ENCODE measurements around the gene RHOB.

Gene RHOB

GRCh38 chr2:20439503-20439902 lies 7.4 kb upstream of the RHOB start:
- DNase-seq = no peak

- no peak for DNase-seq
Observed at GRCh38 chr2:20440001-20440560, 6.8 kb upstream of the RHOB start.

GRCh38 chr2:20443276-20443920 lies 3.5 kb upstream of the RHOB start:
- DNase-seq = no peak

GRCh38 chr2:20444101-20444992 lies 2.5 kb upstream of the RHOB start:
- DNase-seq = no peak

- DNase-seq = no peak
Observed at GRCh38 chr2:20444993-20445910, 1.6 kb upstream of the RHOB start.

GRCh38 chr2:20446255-20446916 lies 488 bp upstream of the RHOB start:
- no peak for DNase-seq

GRCh38 chr2:20447437-20448245 lies 767 bp downstream of the RHOB start:
- DNase-seq = no peak

GRCh38 chr2:20448246-20448976 lies 1.5 kb downstream of the RHOB start:
- DNase-seq = no peak

- DNase-seq = no peak
Observed at GRCh38 chr2:20448977-20449306, 2.1 kb downstream of the RHOB start.

GRCh38 chr2:20449501-20450200 lies 2.8 kb downstream of the RHOB start:
- no peak for DNase-seq

GRCh38 chr2:20450201-20450999 lies 3.5 kb downstream of the RHOB start:
- no peak for DNase-seq

GRCh38 chr2:20451000-20451290 lies 4.1 kb downstream of the RHOB start:
- no peak for DNase-seq

- DNase-seq = no peak
Observed at GRCh38 chr2:20451341-20451740, 4.5 kb downstream of the RHOB start.

- DNase-seq = no peak
Observed at GRCh38 chr2:20451761-20452499, 5.1 kb downstream of the RHOB start.

- DNase-seq = no peak
Observed at GRCh38 chr2:20452551-20452950, 5.7 kb downstream of the RHOB start.

- DNase-seq = no peak
Observed at GRCh38 chr2:20453087-20453486, 6.2 kb downstream of the RHOB start.

- DNase-seq = no peak
Observed at GRCh38 chr2:20454036-20454981, 7.4 kb downstream of the RHOB start.

All from NCI-H510A (cell line).